ENCODE results near the gene SPG7.

Gene SPG7

DNA sequence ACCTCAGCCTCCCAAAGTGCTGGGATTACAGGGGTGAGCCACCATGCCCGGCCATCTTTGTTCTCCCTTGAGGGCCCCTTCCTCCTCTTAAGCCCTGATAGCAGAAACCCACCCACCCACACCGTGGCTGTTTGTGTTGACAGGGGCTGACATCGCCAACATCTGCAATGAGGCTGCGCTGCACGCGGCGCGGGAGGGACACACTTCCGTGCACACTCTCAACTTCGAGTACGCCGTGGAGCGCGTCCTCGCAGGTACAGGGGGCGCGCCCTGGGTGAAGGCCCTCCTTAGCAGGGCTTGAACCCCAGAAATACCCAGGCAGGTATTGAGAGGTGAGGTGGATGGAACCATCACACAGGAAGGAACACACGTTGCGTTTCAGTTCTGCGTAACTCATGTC, 39.7 kb downstream of the SPG7 start:
- TF ChIP-seq, protein P1, sequence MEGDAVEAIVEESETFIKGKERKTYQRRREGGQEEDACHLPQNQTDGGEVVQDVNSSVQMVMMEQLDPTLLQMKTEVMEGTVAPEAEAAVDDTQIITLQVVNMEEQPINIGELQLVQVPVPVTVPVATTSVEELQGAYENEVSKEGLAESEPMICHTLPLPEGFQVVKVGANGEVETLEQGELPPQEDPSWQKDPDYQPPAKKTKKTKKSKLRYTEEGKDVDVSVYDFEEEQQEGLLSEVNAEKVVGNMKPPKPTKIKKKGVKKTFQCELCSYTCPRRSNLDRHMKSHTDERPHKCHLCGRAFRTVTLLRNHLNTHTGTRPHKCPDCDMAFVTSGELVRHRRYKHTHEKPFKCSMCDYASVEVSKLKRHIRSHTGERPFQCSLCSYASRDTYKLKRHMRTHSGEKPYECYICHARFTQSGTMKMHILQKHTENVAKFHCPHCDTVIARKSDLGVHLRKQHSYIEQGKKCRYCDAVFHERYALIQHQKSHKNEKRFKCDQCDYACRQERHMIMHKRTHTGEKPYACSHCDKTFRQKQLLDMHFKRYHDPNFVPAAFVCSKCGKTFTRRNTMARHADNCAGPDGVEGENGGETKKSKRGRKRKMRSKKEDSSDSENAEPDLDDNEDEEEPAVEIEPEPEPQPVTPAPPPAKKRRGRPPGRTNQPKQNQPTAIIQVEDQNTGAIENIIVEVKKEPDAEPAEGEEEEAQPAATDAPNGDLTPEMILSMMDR (IDR thresholded peaks at IDR 0.05; ENCODE audit: borderline replicate concordance, insufficient read depth, low read depth, low read length) = no peak
- no peak overlapping the region for H3K4me3 ChIP-seq (ENCODE audit: low read depth, low read length)

DNA sequence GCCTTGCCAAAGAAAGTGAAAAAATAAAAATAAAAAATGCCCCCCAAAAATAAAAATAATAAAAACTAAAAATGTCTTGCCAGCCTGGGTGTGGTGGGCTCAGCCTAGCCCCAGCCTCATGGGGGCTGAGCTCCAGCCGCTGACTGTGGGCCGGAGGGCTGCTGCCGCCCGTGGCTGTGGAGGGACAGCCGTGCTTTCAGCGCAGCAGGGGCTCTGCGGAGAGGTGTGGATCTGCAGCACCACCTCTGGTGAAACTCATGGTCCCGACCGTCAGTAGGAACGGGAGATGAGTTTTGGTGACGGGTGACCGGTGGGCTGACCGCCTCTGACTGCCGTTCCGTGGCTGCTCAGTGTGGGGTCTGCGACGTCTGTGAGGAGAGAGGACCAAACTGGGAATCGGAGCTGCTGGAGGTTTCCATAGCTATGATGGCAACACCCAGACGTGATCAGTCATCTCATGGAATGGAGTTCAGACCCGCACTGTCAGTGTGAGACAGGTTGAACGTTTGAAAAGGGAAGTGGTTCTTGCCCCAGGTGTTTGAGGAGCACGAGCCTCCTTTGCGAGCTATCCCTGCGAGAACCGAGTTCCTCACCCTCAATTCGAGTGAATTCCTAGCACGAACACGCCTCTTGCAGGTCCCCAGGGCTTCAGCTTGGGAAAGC, 40.3 kb downstream of the SPG7 start:
- TF ChIP-seq, protein P1 (IDR thresholded peaks at IDR 0.05; ENCODE audit: borderline replicate concordance, insufficient read depth, low read depth, low read length) = no peak

DNA sequence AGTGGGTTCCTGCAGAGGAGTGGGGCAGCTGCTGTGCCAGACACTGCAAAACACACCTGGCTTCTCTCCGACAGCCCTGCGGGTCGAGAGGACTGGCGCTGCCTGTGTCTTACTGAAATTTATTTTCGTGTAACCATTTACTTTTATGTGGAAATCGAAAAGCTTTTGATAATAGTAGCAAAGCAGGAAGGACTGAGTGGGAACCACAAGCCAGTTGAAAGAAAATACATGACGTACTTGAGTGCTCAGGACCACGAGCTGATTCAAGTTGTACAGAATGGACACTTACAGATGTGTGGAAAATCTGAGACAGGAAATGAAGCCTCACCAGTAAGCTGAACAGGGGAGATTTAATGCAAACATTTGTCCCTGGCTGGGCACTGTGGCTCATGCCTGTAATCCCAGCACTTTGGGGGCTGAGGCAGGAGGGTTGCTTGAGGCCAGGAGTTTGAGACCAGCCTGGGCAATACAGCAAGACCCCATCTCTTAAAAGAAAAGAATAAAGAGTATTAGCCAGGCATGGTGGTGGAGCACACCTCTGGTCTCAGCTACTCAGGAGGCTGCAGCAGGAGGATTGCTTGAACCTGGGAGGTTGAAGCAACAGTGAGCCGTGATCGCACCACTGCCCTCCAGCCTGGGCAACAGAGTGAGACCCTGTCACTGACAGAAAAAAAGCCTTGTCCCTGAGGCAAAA, 41.0 kb downstream of the SPG7 start:
- no peak overlapping the region for H3K4me3 ChIP-seq (ENCODE audit: low read depth, low read length)
- TF ChIP-seq, protein P1 (IDR thresholded peaks at IDR 0.05; ENCODE audit: borderline replicate concordance, insufficient read depth, low read depth, low read length) = no peak

More for the DNA sequence above, 40.3 kb downstream of the SPG7 start:
- H3K4me3 ChIP-seq (ENCODE audit: low read depth, low read length) = no peak overlapping the region

DNA sequence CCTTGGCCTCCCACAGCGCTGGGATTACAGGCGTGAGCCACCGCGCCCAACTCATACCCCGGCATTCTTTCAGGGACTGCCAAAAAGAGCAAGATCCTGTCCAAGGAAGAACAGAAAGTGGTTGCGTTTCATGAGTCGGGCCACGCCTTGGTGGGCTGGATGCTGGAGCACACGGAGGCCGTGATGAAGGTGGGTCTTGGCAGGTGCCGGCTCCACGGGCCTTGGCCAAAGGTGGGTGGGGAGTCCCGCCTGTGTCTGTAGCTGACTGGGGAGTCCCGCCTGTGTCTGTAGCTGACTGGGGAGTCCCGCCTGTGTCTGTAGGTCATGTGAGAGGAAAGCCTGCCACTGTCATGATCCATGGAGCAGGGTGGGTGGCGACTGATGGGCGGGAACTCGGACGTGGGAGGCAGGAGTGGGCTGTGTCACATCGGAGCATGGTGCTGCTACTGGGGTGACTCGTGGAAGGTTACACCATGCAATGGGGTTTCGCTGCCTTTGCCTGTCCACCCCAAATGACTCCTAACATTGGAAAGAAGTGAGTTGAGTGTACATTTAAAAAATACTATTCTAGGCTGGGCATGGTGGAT, 42.3 kb downstream of the SPG7 start:
- H3K4me3 ChIP-seq (ENCODE audit: low read depth, low read length) = no peak overlapping the region
- TF ChIP-seq, protein P1 (IDR thresholded peaks at IDR 0.05; ENCODE audit: borderline replicate concordance, insufficient read depth, low read depth, low read length) = no peak

DNA sequence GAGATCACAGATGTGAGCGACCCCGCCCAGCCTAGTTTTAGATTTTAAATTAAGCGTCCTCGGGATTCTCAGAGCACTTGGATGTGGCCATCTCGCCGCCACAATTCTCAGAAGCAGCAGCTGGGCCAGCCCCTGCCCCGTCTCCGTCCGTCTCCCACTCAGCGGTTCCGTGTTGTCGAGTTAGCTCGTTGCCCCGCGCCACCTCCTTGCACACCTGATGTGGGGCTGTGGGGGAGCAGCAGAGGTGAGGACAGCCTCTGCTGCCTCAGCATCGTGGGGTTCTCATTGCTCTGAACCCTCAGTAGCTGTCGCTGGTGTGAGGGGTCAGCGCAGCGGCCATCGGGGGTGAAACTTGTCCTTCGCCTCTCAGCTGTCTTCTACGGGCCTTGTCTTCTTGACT, 44.1 kb downstream of the SPG7 start:
- no peak overlapping the region for H3K4me3 ChIP-seq (ENCODE audit: low read depth, low read length)
- TF ChIP-seq, protein P1 (IDR thresholded peaks at IDR 0.05; ENCODE audit: borderline replicate concordance, insufficient read depth, low read depth, low read length) = no peak

DNA sequence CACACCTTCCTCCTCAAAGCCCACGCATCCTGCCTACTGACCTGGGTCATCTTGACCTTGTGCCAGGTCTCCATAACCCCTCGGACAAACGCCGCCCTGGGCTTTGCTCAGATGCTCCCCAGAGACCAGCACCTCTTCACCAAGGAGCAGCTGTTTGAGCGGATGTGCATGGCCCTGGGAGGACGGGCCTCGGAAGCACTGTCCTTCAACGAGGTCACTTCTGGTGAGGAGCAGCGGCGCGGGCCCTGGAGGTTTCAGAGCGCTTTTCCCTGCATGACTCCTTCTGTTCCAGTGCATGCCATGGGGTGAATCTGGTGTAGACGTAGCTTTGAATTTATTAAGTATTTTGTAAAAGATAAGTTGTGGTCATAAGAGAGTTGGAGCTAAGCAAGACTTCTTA, 44.7 kb downstream of the SPG7 start:
- H3K4me3 ChIP-seq (ENCODE audit: low read depth, low read length) = no peak overlapping the region
- TF ChIP-seq, protein P1 (IDR thresholded peaks at IDR 0.05; ENCODE audit: borderline replicate concordance, insufficient read depth, low read depth, low read length) = no peak
